Neural cell (in vitro differentiated cells): Measurements from ENCODE around the gene IL20RB. TPM values are rescaled to one million over a fixed set of nuclear protein-coding genes. Genes with fewer than 3 reads are reported as not detected.

Experiments used
- H2AFZ ChIP-seq: fragments of 200-600, 300-800 bp; sonication (generic), shearing (Covaris generic); 2 replicates; pipeline ENCODE4 v1.6.0; 2014; ENCODE audit warnings: low read depth, mild to moderate bottlenecking, antibody characterized with exemption, low read length, moderate library complexity
- H3F3A ChIP-seq: fragments of 200-600 bp; shearing (Covaris generic); 2 replicates; pipeline ENCODE4 v1.6.1; 2016; ENCODE audit warnings: mild to moderate bottlenecking, moderate library complexity, mixed read lengths, antibody characterized with exemption, low read length; ENCODE audit not compliant: insufficient read depth, poor library complexity, severe bottlenecking
- H3K27ac ChIP-seq: fragments of 200-600, 300-800 bp; sonication (generic), shearing (Covaris generic); 2 replicates; pipeline ENCODE4 v1.5.1; 2014; ENCODE audit warnings: mild to moderate bottlenecking, low read length, moderate library complexity
- H3K27me3 ChIP-seq: fragments of 300-800, 200-600 bp; sonication (generic), shearing (Covaris generic); 2 replicates; pipeline ENCODE4 v1.6.0; 2014; ENCODE audit warnings: mild to moderate bottlenecking, low read depth, low read length, moderate library complexity; ENCODE audit not compliant: insufficient read depth
- H3K36me3 ChIP-seq: fragments of 300-800, 200-600 bp; sonication (generic), shearing (Covaris generic); 2 replicates; pipeline ENCODE4 v1.5.1; 2014; ENCODE audit warnings: mild to moderate bottlenecking, antibody characterized with exemption, low read length, moderate library complexity; ENCODE audit not compliant: insufficient read depth
- H3K4me2 ChIP-seq: fragments of 300-800, 200-600 bp; sonication (generic), shearing (Covaris generic); 2 replicates; pipeline ENCODE4 v1.6.0; 2014; ENCODE audit warnings: mild to moderate bottlenecking, low read length
- H3K4me3 ChIP-seq: fragments of 300-800, 200-600 bp; sonication (generic), shearing (Covaris generic); 2 replicates; pipeline ENCODE4 v1.5.1; 2014; ENCODE audit warnings: mild to moderate bottlenecking, low read length, moderate library complexity
- H3K79me2 ChIP-seq: fragments of 200-600 bp; shearing (Covaris generic); replicated peaks from 2 replicates; pipeline ENCODE4 v1.6.0; 2014; ENCODE audit warnings: mild to moderate bottlenecking, low read length, moderate library complexity; ENCODE audit not compliant: insufficient read depth
- H3K9ac ChIP-seq: fragments of 300-800, 200-600 bp; sonication (generic), shearing (Covaris generic); 2 replicates; pipeline ENCODE4 v1.6.1; 2016; ENCODE audit warnings: mild to moderate bottlenecking, low read length, mixed read lengths
- H3K9me2 ChIP-seq: fragments of 200-600 bp; shearing (Covaris generic); 2 replicates; pipeline ENCODE4 v1.6.1; 2016; ENCODE audit warnings: mild to moderate bottlenecking, low read length, mixed read lengths; ENCODE audit not compliant: insufficient read depth
- H3K9me3 ChIP-seq: fragments of 200-600, 300-800 bp; sonication (generic), shearing (Covaris generic); 2 replicates; pipeline ENCODE4 v1.6.1; 2016; ENCODE audit warnings: mild to moderate bottlenecking, mixed run types, low read length, moderate library complexity, mixed read lengths
- H4K20me1 ChIP-seq: fragments of 200-600 bp; shearing (Covaris generic); 2 replicates; pipeline ENCODE4 v1.6.1; 2016; ENCODE audit warnings: mild to moderate bottlenecking, mixed run types; ENCODE audit not compliant: insufficient read depth
- EP300 ChIP-seq: fragments of 450-650 bp; conservative IDR thresholded peaks from 2 replicates; pipeline ENCODE4 v1.6.1; 2014; ENCODE audit warnings: antibody characterized with exemption, mild to moderate bottlenecking, moderate library complexity; ENCODE audit not compliant: poor library complexity, severe bottlenecking
- EZH2 ChIP-seq: fragments of 200-600, 300-800 bp; shearing (Covaris generic), sonication (generic); IDR thresholded peaks from 2 replicates; pipeline ENCODE4 v1.6.1; 2014; ENCODE audit warnings: antibody characterized with exemption, low read length, borderline replicate concordance, mild to moderate bottlenecking; ENCODE audit not compliant: insufficient read depth, poor library complexity, severe bottlenecking
- MXI1 ChIP-seq: fragments of 450-650 bp; conservative IDR thresholded peaks from 2 replicates; pipeline ENCODE4 v1.6.1; 2014; ENCODE audit warnings: antibody characterized with exemption, mild to moderate bottlenecking; ENCODE audit not compliant: poor library complexity, severe bottlenecking
- POLR2AphosphoS5 ChIP-seq: IDR thresholded peaks from 2 replicates; pipeline ENCODE4 v1.6.1; 2012
- RAD21 ChIP-seq: fragments of 450-650 bp; conservative IDR thresholded peaks from 2 replicates; pipeline ENCODE4 v1.6.1; 2014; ENCODE audit warnings: antibody characterized with exemption, mild to moderate bottlenecking, moderate library complexity
- SMC3 ChIP-seq: fragments of 450-650 bp; conservative IDR thresholded peaks from 2 replicates; pipeline ENCODE4 v1.6.1; 2014; ENCODE audit warnings: antibody characterized with exemption, mild to moderate bottlenecking, moderate library complexity; ENCODE audit not compliant: poor library complexity
- TAF1 ChIP-seq: IDR thresholded peaks from 2 replicates; pipeline ENCODE4 v1.6.1; 2012; ENCODE audit warnings: low read depth
- polyA plus RNA-seq: library from polyadenylated mRNA; depleted of rRNA; stranded (reverse); fragments of >200 nt; gene quantifications from 2 replicates; pipeline ENCODE4 v1.2.3, GENCODE V29; 2014
- TF ChIP-seq, protein P1 (sequence below): IDR thresholded peaks from 2 replicates; pipeline ENCODE4 v1.6.1; 2012; ENCODE audit warnings: borderline replicate concordance
- TF ChIP-seq, protein P2 (sequence below): fragments of 450-650 bp; IDR thresholded peaks from 2 replicates; pipeline ENCODE4 v1.5.1; 2014; ENCODE audit warnings: antibody characterized with exemption, mild to moderate bottlenecking, moderate library complexity; ENCODE audit not compliant: poor library complexity, severe bottlenecking

IL20RB gene
- polyA plus RNA-seq, 1 donor from 2014 or later = 3.0 TPM

DNA sequence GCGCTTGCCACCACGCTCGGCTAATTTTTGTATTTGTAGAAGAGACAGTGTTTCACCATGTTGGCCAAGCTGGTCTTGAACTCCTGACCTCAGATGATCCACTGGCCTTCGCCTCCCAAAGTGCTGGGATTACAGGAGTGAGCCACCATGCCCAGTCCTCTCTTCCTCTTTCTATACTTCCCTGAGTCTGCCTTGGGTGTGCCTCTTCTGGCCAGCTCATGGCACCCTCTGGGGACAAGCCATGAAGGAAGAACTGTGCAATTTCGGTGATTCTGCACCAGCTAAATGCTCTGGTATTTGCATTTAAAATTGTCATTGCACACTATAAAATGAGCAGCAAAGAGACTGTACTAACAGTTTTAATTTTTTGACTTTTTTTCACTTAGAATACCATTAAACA is 66.6 kb downstream of the IL20RB start:
- no peak overlapping the region for H3K9ac ChIP-seq
- no peaks in the 10 kb centered on the region for H3K9me3 ChIP-seq
- H3K27me3 ChIP-seq = no peaks in the 10 kb centered on the region
- no peaks in the 10 kb centered on the region for H4K20me1 ChIP-seq
- no peaks in the 10 kb centered on the region for H3F3A ChIP-seq
- TF ChIP-seq, protein P1, sequence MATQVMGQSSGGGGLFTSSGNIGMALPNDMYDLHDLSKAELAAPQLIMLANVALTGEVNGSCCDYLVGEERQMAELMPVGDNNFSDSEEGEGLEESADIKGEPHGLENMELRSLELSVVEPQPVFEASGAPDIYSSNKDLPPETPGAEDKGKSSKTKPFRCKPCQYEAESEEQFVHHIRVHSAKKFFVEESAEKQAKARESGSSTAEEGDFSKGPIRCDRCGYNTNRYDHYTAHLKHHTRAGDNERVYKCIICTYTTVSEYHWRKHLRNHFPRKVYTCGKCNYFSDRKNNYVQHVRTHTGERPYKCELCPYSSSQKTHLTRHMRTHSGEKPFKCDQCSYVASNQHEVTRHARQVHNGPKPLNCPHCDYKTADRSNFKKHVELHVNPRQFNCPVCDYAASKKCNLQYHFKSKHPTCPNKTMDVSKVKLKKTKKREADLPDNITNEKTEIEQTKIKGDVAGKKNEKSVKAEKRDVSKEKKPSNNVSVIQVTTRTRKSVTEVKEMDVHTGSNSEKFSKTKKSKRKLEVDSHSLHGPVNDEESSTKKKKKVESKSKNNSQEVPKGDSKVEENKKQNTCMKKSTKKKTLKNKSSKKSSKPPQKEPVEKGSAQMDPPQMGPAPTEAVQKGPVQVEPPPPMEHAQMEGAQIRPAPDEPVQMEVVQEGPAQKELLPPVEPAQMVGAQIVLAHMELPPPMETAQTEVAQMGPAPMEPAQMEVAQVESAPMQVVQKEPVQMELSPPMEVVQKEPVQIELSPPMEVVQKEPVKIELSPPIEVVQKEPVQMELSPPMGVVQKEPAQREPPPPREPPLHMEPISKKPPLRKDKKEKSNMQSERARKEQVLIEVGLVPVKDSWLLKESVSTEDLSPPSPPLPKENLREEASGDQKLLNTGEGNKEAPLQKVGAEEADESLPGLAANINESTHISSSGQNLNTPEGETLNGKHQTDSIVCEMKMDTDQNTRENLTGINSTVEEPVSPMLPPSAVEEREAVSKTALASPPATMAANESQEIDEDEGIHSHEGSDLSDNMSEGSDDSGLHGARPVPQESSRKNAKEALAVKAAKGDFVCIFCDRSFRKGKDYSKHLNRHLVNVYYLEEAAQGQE = no peak
- TF ChIP-seq, protein P2, sequence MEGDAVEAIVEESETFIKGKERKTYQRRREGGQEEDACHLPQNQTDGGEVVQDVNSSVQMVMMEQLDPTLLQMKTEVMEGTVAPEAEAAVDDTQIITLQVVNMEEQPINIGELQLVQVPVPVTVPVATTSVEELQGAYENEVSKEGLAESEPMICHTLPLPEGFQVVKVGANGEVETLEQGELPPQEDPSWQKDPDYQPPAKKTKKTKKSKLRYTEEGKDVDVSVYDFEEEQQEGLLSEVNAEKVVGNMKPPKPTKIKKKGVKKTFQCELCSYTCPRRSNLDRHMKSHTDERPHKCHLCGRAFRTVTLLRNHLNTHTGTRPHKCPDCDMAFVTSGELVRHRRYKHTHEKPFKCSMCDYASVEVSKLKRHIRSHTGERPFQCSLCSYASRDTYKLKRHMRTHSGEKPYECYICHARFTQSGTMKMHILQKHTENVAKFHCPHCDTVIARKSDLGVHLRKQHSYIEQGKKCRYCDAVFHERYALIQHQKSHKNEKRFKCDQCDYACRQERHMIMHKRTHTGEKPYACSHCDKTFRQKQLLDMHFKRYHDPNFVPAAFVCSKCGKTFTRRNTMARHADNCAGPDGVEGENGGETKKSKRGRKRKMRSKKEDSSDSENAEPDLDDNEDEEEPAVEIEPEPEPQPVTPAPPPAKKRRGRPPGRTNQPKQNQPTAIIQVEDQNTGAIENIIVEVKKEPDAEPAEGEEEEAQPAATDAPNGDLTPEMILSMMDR = no peak
- TF ChIP-seq RAD21 = no peak
- no peak for TF ChIP-seq EP300
- no peak for TF ChIP-seq POLR2AphosphoS5
- TF ChIP-seq MXI1 = no peak
- TF ChIP-seq TAF1 = no peak
- no peak for TF ChIP-seq EZH2
- TF ChIP-seq SMC3 = no peak
- H2AFZ ChIP-seq = no peak overlapping the region
- H3K36me3 ChIP-seq = no peaks in the 10 kb centered on the region
- no peak overlapping the region for H3K4me3 ChIP-seq
- H3K79me2 ChIP-seq = no peaks in the 10 kb centered on the region
- no peak overlapping the region for H3K4me2 ChIP-seq
- H3K27ac ChIP-seq = no peak overlapping the region
- no peaks in the 10 kb centered on the region for H3K9me2 ChIP-seq

DNA sequence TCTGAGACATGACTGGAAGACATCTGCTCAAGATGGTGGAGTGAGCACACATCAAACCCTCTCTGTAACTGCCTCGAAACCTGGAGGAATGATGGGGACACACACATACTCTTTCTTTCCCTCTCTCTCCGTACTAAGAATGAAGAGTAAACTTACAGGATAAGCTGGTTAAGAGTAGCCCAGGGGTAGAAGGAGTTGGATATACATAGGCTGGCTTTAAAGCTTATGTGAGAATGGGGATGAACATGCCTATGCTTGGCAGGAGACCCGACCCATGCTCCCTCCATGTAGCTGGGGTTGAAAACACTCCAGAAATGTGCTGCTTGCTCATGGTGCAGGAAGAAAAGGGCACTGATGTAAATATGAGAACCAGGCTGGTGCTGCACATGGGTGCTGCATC is 68.9 kb downstream of the IL20RB start:
- Histone ChIP-seq H3K4me2 (no peak overlapping the region), H4K20me1 (no peaks in the 10 kb centered on the region), H3K79me2 (no peaks in the 10 kb centered on the region), H3K9me2 (no peaks in the 10 kb centered on the region), H3K4me3 (no peak overlapping the region), H2AFZ (no peak overlapping the region), H3K9ac (no peak overlapping the region), H3F3A (no peaks in the 10 kb centered on the region), H3K27ac (no peak overlapping the region), H3K36me3 (no peaks in the 10 kb centered on the region), H3K9me3 (no peaks in the 10 kb centered on the region), H3K27me3 (no peaks in the 10 kb centered on the region)
- no peak for TF ChIP-seq RAD21
- no peak for TF ChIP-seq SMC3
- no peak for TF ChIP-seq TAF1
- no peak for TF ChIP-seq EP300
- TF ChIP-seq POLR2AphosphoS5 = no peak
- TF ChIP-seq, protein P1 = no peak
- TF ChIP-seq EZH2 = no peak
- TF ChIP-seq, protein P2 = no peak
- TF ChIP-seq MXI1 = no peak
